Heart right ventricle (tissue), 16 donors: ENCODE measurements around the gene SGIP1. TPM values are rescaled to one million over a fixed set of nuclear protein-coding genes. Genes with fewer than 3 reads are reported as not detected.
A peak's percentile ranks its signal among the peaks of the same experiment; 100 is the strongest.

Source experiments
- ATAC-seq, 8 donors: fragments of 200-7000 bp; cut with Tn5 transposase; one replicate each; pipeline ENCODE4 v1.9.1; 2020; ENCODE audit warnings: mild to moderate bottlenecking in 8 of 8, moderate library complexity in 8 of 8, moderate number of reproducible peaks in 1 of 8
- DNase-seq, 2 donors: peaks; one replicate each; pipeline ENCODE4 v3.0.0-alpha.2; 2020
- H3K27ac ChIP-seq, 10 donors: fragments of 200-600 bp; sonication (generic) in 2 of 10; one replicate each; pipeline versions ENCODE4 v1.5.0 to v1.8.0; 2020 to 2022; ENCODE audit warnings: mild to moderate bottlenecking in 3 of 10
- H3K27me3 ChIP-seq, 7 donors: fragments of 200-600 bp; one replicate each; pipeline ENCODE4 v1.8.0; 2021 to 2022; ENCODE audit warnings: mild to moderate bottlenecking in 2 of 7
- H3K36me3 ChIP-seq, 9 donors: fragments of 200-600 bp; sonication (generic) in 1 of 9; one replicate each; pipeline versions ENCODE4 v1.5.0 to v1.8.0; 2020 to 2022; ENCODE audit warnings: mild to moderate bottlenecking in 2 of 9
- H3K4me1 ChIP-seq, 9 donors: fragments of 200-600 bp; sonication (generic) in 1 of 9; one replicate each; pipeline versions ENCODE4 v1.5.0 to v1.8.0; 2020 to 2022; ENCODE audit warnings: mild to moderate bottlenecking in 4 of 9
- H3K4me3 ChIP-seq, 10 donors: fragments of 200-600 bp; sonication (generic) in 2 of 10; one replicate each; pipeline versions ENCODE4 v1.5.0 to v1.8.0; 2020 to 2022; ENCODE audit warnings: mild to moderate bottlenecking in 7 of 10, moderate library complexity in 2 of 10
- H3K9me3 ChIP-seq, 11 donors: fragments of 200-600 bp in 10 of 11; sonication (generic) in 2 of 11; one replicate each; pipeline versions ENCODE4 v1.5.0 to v1.8.0; 2013 to 2022; ENCODE audit warnings: mild to moderate bottlenecking in 2 of 11, control low read depth in 1 of 11, moderate library complexity in 1 of 11
- WGBS, 2 donors: extraction: QIAGEN DNeasy Blood & Tissue Kit; methylation state at CpG; one replicate each; pipeline ENCODE4 v1.1.7; 2013; ENCODE audit warnings: inconsistent platforms in 1 of 2; 5-methylcytosine and 5-hydroxymethylcytosine counted together
- intact Hi-C, 10 donors: fragments of 100-400 bp; cut with DNase I; formaldehyde crosslinking; loops; one replicate each; pipeline versions ENCODE4 v1.11.1 to v1.14.2; 2022
- polyA plus RNA-seq, 2 donors: library from polyadenylated mRNA; stranded (reverse); fragments of 200-250 nt; gene quantifications; one replicate each; pipeline ENCODE4 v1.2.3, GENCODE V29; 2013
- total RNA-seq, 10 donors: library from RNA; stranded (reverse); fragmentation: NEBNext Ultra II Directional in 3 of 10; extraction: Animal tissue kit (Norgen Biotek cat#: 25700) in 3 of 10; gene quantifications; one replicate each; pipeline versions ENCODE4 v1.2.1 to v1.2.4, GENCODE V29; 2021 to 2023
- TF ChIP-seq, protein P1 (sequence below), 9 donors: fragments of 200-600 bp; sonication (generic) in 2 of 9; IDR thresholded peaks; one replicate each; pipeline versions ENCODE4 v1.5.0 to v1.8.0; 2021 to 2022; ENCODE audit warnings: antibody characterized with exemption in 9 of 9, mild to moderate bottlenecking in 5 of 9, moderate library complexity in 1 of 9
- donor health status: Arrhythmogenic right ventricular cardiomyopathy.
- donor health status: ischemic (EF 13 %, LVEDD 7.1; RV severe dilation, severe dysfunction).
- donor health status: healthy with polysubstance abuse.
- donor health status: DM: no; HTN: yes; CAD: no.
- donor health status: DM: no; HTN: no; CAD: no.
- donor health status: ischemic (EF 25% LVEDD 6.9; RV normal size, moderate dysfunction).
- donor health status: ischemic (EF 25% LVEDD 5.7; RV mildly dilated, moderate dysfunction).
- donor health status: healthy.
- donor health status: DM: yes; HTN: yes; CAD: no.
- donor health status: Ischemic cardiomyopathy.
- donor health status: ischemic (EF 35%, LVEDD 5.7; RV mildly dilated, moderate dysfunction).
- donor health status: nonischemic (EF 11% LVEDD 7.7; RV severe dilation, severe dysfunction).
- donor health status: DM: yes; HTN: yes; CAD: no.
- donor health status: PGD.
- donor health status: ischemic (EF 29% LVEDD 5.4; RV normal size, mild dysfunction).
- donor health status: nonischemic (EF 23%, LVEDD 6.1; RV moderate dilation, normal function).

Gene SGIP1
- total and polyA plus RNA-seq, 12 donors: 1.6 to 19.6 (median 4.9) TPM

DNA sequence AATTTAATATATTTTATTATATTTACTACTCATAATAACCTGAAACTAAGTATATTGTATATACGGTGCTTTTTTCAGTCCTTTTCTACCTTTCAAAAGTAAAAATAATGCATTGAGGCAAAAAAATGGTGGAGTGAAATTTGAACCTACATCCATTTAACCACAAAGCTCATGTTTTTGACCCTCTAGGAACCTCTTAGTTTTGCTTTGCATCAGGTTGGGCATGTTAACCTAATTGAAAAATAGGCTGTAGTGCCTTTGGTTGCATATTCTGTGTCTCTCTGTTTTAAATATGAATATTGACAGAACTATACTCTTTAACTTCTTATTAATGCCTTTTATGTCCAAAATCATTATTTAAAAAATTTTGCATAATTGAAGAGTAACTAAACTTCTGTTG, 3.8 kb downstream of the SGIP1 start:
- peak overlapping the region in 1 of 10 donors; percentile 19 for H3K27ac ChIP-seq

DNA sequence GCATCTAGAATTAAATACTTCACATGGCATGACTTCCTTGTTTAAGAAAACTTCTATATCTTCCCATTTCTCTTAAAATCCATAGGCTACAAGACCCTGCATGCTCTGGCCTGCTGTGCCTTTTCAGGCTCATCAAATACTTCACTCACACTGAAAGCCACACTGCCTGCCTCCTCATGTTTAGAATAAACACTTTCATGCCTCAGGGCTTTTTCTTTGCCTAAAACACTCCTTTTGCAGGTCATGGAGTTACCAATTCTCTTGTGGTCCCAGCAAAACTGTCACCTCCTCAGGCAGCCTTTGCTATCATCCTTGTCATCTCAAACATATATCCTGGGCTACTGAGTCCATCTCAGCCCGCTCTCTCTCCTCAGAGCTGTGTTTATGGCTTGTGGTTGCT, 5.5 kb downstream of the SGIP1 start:
- TF ChIP-seq, protein P1, sequence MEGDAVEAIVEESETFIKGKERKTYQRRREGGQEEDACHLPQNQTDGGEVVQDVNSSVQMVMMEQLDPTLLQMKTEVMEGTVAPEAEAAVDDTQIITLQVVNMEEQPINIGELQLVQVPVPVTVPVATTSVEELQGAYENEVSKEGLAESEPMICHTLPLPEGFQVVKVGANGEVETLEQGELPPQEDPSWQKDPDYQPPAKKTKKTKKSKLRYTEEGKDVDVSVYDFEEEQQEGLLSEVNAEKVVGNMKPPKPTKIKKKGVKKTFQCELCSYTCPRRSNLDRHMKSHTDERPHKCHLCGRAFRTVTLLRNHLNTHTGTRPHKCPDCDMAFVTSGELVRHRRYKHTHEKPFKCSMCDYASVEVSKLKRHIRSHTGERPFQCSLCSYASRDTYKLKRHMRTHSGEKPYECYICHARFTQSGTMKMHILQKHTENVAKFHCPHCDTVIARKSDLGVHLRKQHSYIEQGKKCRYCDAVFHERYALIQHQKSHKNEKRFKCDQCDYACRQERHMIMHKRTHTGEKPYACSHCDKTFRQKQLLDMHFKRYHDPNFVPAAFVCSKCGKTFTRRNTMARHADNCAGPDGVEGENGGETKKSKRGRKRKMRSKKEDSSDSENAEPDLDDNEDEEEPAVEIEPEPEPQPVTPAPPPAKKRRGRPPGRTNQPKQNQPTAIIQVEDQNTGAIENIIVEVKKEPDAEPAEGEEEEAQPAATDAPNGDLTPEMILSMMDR (IDR thresholded peaks at IDR 0.05): no peak
- 96% methylated on average over 1 of the region's 1 CpG for WGBS, 2 donors
- H3K27me3 ChIP-seq: peaks cover 0 to under 1% (median 0%) of the 10 kb centered on the region in 7 donors
- intact Hi-C loops: loop anchor here in 4 of 10 donors (10.0 kb wide), 2 partner anchors 135 to 185 kb away; no protein-coding TSS in a partner anchor
- no peaks in the 10 kb centered on the region for H3K36me3 ChIP-seq
- DNase-seq (no peak), ATAC-seq (no peak)
- H3K4me3 ChIP-seq: no peak overlapping the region
- peaks cover 7 to 91% (median 37%) of the 10 kb centered on the region in 9 donors for H3K4me1 ChIP-seq
- H3K27ac ChIP-seq: peak overlapping the region in 1 of 10 donors; percentile 67
- no peaks in the 10 kb centered on the region for H3K9me3 ChIP-seq

More for the DNA sequence above, 3.8 kb downstream of the SGIP1 start:
- ATAC-seq (no peak), DNase-seq (no peak)
- 54 to 98% methylated on average over 1 of the region's 1 CpG for WGBS, 2 donors
- Histone ChIP-seq H3K27me3 (peaks cover 0 to 18% (median 0%) of the 10 kb centered on the region in 7 donors), H3K9me3 (no peaks in the 10 kb centered on the region), H3K36me3 (no peaks in the 10 kb centered on the region), H3K4me3 (no peak overlapping the region), H3K4me1 (peaks cover 0 to 79% (median 25%) of the 10 kb centered on the region in 9 donors)
- TF ChIP-seq, protein P1 (IDR thresholded peaks at IDR 0.05): no peak
- intact Hi-C loops: loop anchor here in 4 of 10 donors (10.0 kb wide), 2 partner anchors 137 to 187 kb away; no protein-coding TSS in a partner anchor

DNA sequence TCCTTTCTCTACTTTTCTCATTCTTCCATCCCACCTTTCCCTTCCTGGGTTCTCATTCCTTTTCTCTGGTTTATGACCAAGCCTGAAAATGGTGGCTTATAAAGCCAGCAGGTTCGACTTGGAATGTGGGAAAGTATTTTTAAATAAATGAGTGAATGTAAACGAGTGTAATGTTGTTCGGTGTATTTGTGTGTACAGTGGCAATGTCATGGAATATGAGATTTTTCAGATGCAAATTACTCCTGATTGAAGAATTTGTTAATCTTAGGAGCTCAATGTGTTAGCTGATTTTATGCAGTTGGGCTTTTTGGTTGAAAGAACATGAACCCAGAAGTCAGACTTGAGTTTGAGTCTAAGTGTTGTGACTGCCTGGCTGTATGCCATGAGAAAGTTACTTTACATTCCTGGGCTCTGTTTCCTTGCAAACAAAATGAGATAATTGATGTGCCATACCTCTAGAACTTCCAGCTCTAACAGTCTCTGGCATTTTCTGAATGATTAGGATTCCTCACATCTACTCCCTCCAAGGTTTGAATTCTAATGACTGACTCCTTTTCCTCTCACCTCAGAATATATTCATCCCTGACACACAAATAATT, 6.6 kb downstream of the SGIP1 start:
- Histone ChIP-seq H3K9me3 (no peaks in the 10 kb centered on the region), H3K27ac (peak overlapping the region in 3 of 10 donors; percentile 5 to 67 (median 7)), H3K27me3 (no peaks in the 10 kb centered on the region), H3K4me3 (no peak overlapping the region), H3K4me1 (peaks cover 7 to 94% (median 33%) of the 10 kb centered on the region in 9 donors), H3K36me3 (no peaks in the 10 kb centered on the region)
- DNase-seq (no peak), ATAC-seq (no peak)
- WGBS, 2 donors: 40 to 67% methylated on average over 3 of the region's 3 CpGs
- TF ChIP-seq, protein P1 (IDR thresholded peaks at IDR 0.05): no peak
- intact Hi-C loops: loop anchor here in 1 of 10 donors (5.0 kb wide), 1 partner anchor 67 kb away; no protein-coding TSS in a partner anchor

DNA sequence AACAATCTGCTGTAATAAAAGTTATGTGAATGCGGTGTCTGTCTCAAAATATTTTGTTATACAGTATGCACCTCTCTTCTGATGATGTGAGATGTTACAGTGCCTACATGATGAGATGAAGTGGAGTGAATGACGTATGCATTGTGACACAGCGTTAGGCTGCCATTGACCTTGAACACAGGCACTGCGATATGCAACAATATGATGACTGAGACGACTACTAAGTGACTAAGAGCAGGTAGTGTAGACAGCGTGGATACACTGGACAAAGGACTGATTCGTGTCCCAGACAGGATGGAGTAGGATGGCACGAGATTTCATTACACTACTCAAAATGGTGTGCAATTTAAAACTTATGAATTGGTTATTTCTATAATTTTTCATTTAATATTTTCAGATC, 8.4 kb downstream of the SGIP1 start:
- H3K36me3 ChIP-seq: no peaks in the 10 kb centered on the region
- no peaks in the 10 kb centered on the region for H3K9me3 ChIP-seq
- ATAC-seq (peak in 3 of 8 donors; percentile 12 to 58 (median 30)), DNase-seq (no peak)
- peak overlapping the region; percentile 55 to 83 (median 76) for H3K27ac ChIP-seq
- H3K4me3 ChIP-seq: no peak overlapping the region
- intact Hi-C loops: loop anchor here in 1 of 10 donors (5.0 kb wide), 1 partner anchor 65 kb away; no protein-coding TSS in a partner anchor
- WGBS, 2 donors: 65 to 72% methylated on average over 8 of the region's 8 CpGs
- H3K27me3 ChIP-seq: no peaks in the 10 kb centered on the region
- H3K4me1 ChIP-seq: peaks cover 7 to 86% (median 33%) of the 10 kb centered on the region in 9 donors
- TF ChIP-seq, protein P1 (IDR thresholded peaks at IDR 0.05): no peak
